Urinary bladder (tissue), 4 donors: ENCODE data around the gene RLBP1. TPM values are rescaled to one million over a fixed set of nuclear protein-coding genes. Genes with fewer than 3 reads are reported as not detected.

Source experiments
- DNase-seq: peaks from one replicate; pipeline ENCODE4 v3.0.0-alpha.2; 2015; ENCODE audit errors: extremely low spot score
- H3K27ac ChIP-seq: one replicate; pipeline ENCODE4 v1.5.1; 2013; ENCODE audit warnings: low read depth, mild to moderate bottlenecking, moderate library complexity
- H3K36me3 ChIP-seq: one replicate; pipeline ENCODE4 v1.6.1; 2013; ENCODE audit warnings: mild to moderate bottlenecking, moderate library complexity; ENCODE audit not compliant: insufficient read depth
- H3K4me1 ChIP-seq: one replicate; pipeline ENCODE4 v1.6.1; 2013; ENCODE audit warnings: mild to moderate bottlenecking, moderate library complexity; ENCODE audit not compliant: insufficient read depth
- H3K4me3 ChIP-seq: one replicate; pipeline ENCODE4 v1.5.1; 2013; ENCODE audit warnings: low read depth, low read length
- WGBS: extraction: QIAGEN DNeasy Blood & Tissue Kit; methylation state at CpG from one replicate; pipeline ENCODE4 v1.1.7; 2013; 5-methylcytosine and 5-hydroxymethylcytosine counted together
- polyA plus RNA-seq: library from polyadenylated mRNA; stranded (reverse); fragments of 200-250 nt; gene quantifications from one replicate; pipeline ENCODE4 v1.2.3, GENCODE V29; 2013
- total RNA-seq: library from RNA; depleted of rRNA; stranded (reverse); fragments of >200 nt; gene quantifications from one replicate; pipeline ENCODE4 v1.2.3, GENCODE V29; 2014
- donor health status: healthy with polysubstance abuse.
- donor health status: healthy.

Gene RLBP1
- total and polyA plus RNA-seq, 2 donors: not detected

GRCh38 chr15:89198196-89198595, 23.2 kb downstream of the RLBP1 start:
- no peak for DNase-seq
- Histone ChIP-seq H3K27ac (no peak overlapping the region), H3K36me3 (peaks cover 4% of the 10 kb centered on the region), H3K4me3 (no peak overlapping the region), H3K4me1 (no peaks in the 10 kb centered on the region)
- 68% methylated on average over 2 of the region's 2 CpGs for WGBS

GRCh38 chr15:89197503-89197971, 23.8 kb downstream of the RLBP1 start:
- WGBS: 56% methylated on average over 4 of the region's 4 CpGs
- peak; percentile 39 for DNase-seq
- peaks cover 4% of the 10 kb centered on the region for H3K36me3 ChIP-seq

GRCh38 chr15:89196994-89197393, 24.4 kb downstream of the RLBP1 start:
- Histone ChIP-seq H3K27ac (no peak overlapping the region), H3K36me3 (peaks cover 4% of the 10 kb centered on the region), H3K4me3 (no peak overlapping the region), H3K4me1 (no peaks in the 10 kb centered on the region)
- WGBS: 53% methylated on average over 7 of the region's 7 CpGs
- no peak for DNase-seq

More at GRCh38 chr15:89197503-89197971, 23.8 kb downstream of the RLBP1 start:
- H3K4me3 ChIP-seq: no peak overlapping the region
- no peaks in the 10 kb centered on the region for H3K4me1 ChIP-seq
- H3K27ac ChIP-seq: no peak overlapping the region

GRCh38 chr15:89196241-89196640, 25.1 kb downstream of the RLBP1 start:
- H3K4me1 ChIP-seq: no peaks in the 10 kb centered on the region
- 90% methylated on average over 6 of the region's 6 CpGs for WGBS
- H3K27ac ChIP-seq: no peak overlapping the region
- peaks cover 4% of the 10 kb centered on the region for H3K36me3 ChIP-seq
- no peak for DNase-seq
- H3K4me3 ChIP-seq: no peak overlapping the region

- no peak overlapping the region for H3K27ac ChIP-seq
- H3K4me1 ChIP-seq: no peaks in the 10 kb centered on the region
- no peak for DNase-seq
- peaks cover 4% of the 10 kb centered on the region for H3K36me3 ChIP-seq
- 75% methylated on average over 8 of the region's 8 CpGs for WGBS
- no peak overlapping the region for H3K4me3 ChIP-seq
These were observed 25.5 kb downstream of the RLBP1 start for GRCh38 chr15:89195836-89196235.

- DNase-seq: no peak
- H3K27ac ChIP-seq: no peak overlapping the region
- peaks cover 4% of the 10 kb centered on the region for H3K36me3 ChIP-seq
- H3K4me3 ChIP-seq: no peak overlapping the region
- WGBS: 88% methylated on average over 4 of the region's 4 CpGs
- no peaks in the 10 kb centered on the region for H3K4me1 ChIP-seq
These were observed 26.8 kb downstream of the RLBP1 start for GRCh38 chr15:89194608-89195007.

GRCh38 chr15:89192766-89193165, 28.6 kb downstream of the RLBP1 start:
- WGBS: 89% methylated on average over 3 of the region's 3 CpGs
- no peaks in the 10 kb centered on the region for H3K4me1 ChIP-seq
- no peak overlapping the region for H3K4me3 ChIP-seq
- H3K36me3 ChIP-seq: peaks cover 4% of the 10 kb centered on the region
- DNase-seq: no peak
- H3K27ac ChIP-seq: no peak overlapping the region

- Histone ChIP-seq H3K4me1 (no peaks in the 10 kb centered on the region), H3K4me3 (no peak overlapping the region), H3K36me3 (peaks cover 4% of the 10 kb centered on the region), H3K27ac (no peak overlapping the region)
- DNase-seq: no peak
- 64% methylated on average over 2 of the region's 2 CpGs for WGBS
These were observed 29.2 kb downstream of the RLBP1 start for GRCh38 chr15:89192136-89192535.

GRCh38 chr15:89187986-89188514, 33.3 kb downstream of the RLBP1 start:
- no peak for DNase-seq
- WGBS: 93% methylated on average over 8 of the region's 8 CpGs
- no peak overlapping the region for H3K27ac ChIP-seq
- H3K4me1 ChIP-seq: no peaks in the 10 kb centered on the region
- H3K4me3 ChIP-seq: no peak overlapping the region
- peaks cover 5% of the 10 kb centered on the region for H3K36me3 ChIP-seq

- 88% methylated on average over 9 of the region's 9 CpGs for WGBS
- no peaks in the 10 kb centered on the region for H3K4me1 ChIP-seq
- no peak for DNase-seq
- no peak overlapping the region for H3K4me3 ChIP-seq
- H3K36me3 ChIP-seq: peaks cover 5% of the 10 kb centered on the region
- no peak overlapping the region for H3K27ac ChIP-seq
These were observed 33.9 kb downstream of the RLBP1 start for GRCh38 chr15:89187301-89187985.

GRCh38 chr15:89186803-89187202, 34.6 kb downstream of the RLBP1 start:
- H3K4me1 ChIP-seq: no peaks in the 10 kb centered on the region
- no peak for DNase-seq
- H3K27ac ChIP-seq: no peak overlapping the region
- H3K4me3 ChIP-seq: no peak overlapping the region
- H3K36me3 ChIP-seq: peaks cover 5% of the 10 kb centered on the region
- WGBS: 83% methylated on average over 6 of the region's 6 CpGs

- H3K27ac ChIP-seq: no peak overlapping the region
- no peak for DNase-seq
- H3K36me3 ChIP-seq: peaks cover 5% of the 10 kb centered on the region
- H3K4me1 ChIP-seq: no peaks in the 10 kb centered on the region
- H3K4me3 ChIP-seq: no peak overlapping the region
- 95% methylated on average over 12 of the region's 12 CpGs for WGBS
These were observed 36.4 kb downstream of the RLBP1 start for GRCh38 chr15:89184886-89185526.

- Histone ChIP-seq H3K27ac (no peak overlapping the region), H3K36me3 (peaks cover 5% of the 10 kb centered on the region), H3K4me3 (no peak overlapping the region), H3K4me1 (no peaks in the 10 kb centered on the region)
- WGBS: 72% methylated on average over 6 of the region's 6 CpGs
- no peak for DNase-seq
These were observed 37.0 kb downstream of the RLBP1 start for GRCh38 chr15:89184357-89184756.
